NCI-H2227 (cell line): ENCODE data around the gene LAMB1.

Source experiments
- DNase-seq: peaks from one replicate; lab custom pipeline; 2025; ENCODE audit not compliant: unreplicated experiment; lab: John Stamatoyannopoulos, UW

The LAMB1 gene

GRCh38 chr7:108018668-108019067 is 15.7 kb upstream of the LAMB1 start:
- no peak for DNase-seq

GRCh38 chr7:108017776-108018151 is 14.8 kb upstream of the LAMB1 start:
- no peak for DNase-seq

GRCh38 chr7:108016841-108017775 is 14.1 kb upstream of the LAMB1 start:
- peak; percentile 95 for DNase-seq

GRCh38 chr7:108015740-108016139 is 12.8 kb upstream of the LAMB1 start:
- DNase-seq = no peak

- DNase-seq = no peak
Observed at GRCh38 chr7:108014747-108015682, 12.1 kb upstream of the LAMB1 start.

- no peak for DNase-seq
Observed at GRCh38 chr7:108014215-108014614, 11.3 kb upstream of the LAMB1 start.

GRCh38 chr7:108012499-108013430 is 9.8 kb upstream of the LAMB1 start:
- no peak for DNase-seq

GRCh38 chr7:108010377-108010776 is 7.4 kb upstream of the LAMB1 start:
- no peak for DNase-seq

- DNase-seq = no peak
Observed at GRCh38 chr7:108009873-108010272, 6.9 kb upstream of the LAMB1 start.

- DNase-seq = no peak
Observed at GRCh38 chr7:108008827-108009226, 5.9 kb upstream of the LAMB1 start.

- DNase-seq = no peak
Observed at GRCh38 chr7:108008240-108008639, 5.3 kb upstream of the LAMB1 start.

GRCh38 chr7:108007762-108008161 is 4.8 kb upstream of the LAMB1 start:
- no peak for DNase-seq

GRCh38 chr7:108007261-108007660 is 4.3 kb upstream of the LAMB1 start:
- DNase-seq = no peak

GRCh38 chr7:108004220-108005142 is 1.5 kb upstream of the LAMB1 start:
- DNase-seq = no peak

GRCh38 chr7:108003599-108003935 is 606 bp upstream of the LAMB1 start:
- no peak for DNase-seq

GRCh38 chr7:108001764-108002725 is 916 bp downstream of the LAMB1 start:
- peak; percentile 59 for DNase-seq

- peak; percentile 64 for DNase-seq
Observed at GRCh38 chr7:108000875-108001763, 1.8 kb downstream of the LAMB1 start.
